ENCODE data around the gene SLC16A11. TPM values are rescaled to one million over a fixed set of nuclear protein-coding genes. Genes with fewer than 3 reads are reported as not detected.
"Not testable (repeated sequence)": the region's sequence is repeated elsewhere in the genome, so short reads cannot be mapped to it uniquely, and the experiment has no call there.

Gene SLC16A11
- total and polyA plus RNA-seq, 9 of the 15 experiments (the other 6 are each of a cell fraction or from before 2014, with no cell fraction given) = not detected

DNA sequence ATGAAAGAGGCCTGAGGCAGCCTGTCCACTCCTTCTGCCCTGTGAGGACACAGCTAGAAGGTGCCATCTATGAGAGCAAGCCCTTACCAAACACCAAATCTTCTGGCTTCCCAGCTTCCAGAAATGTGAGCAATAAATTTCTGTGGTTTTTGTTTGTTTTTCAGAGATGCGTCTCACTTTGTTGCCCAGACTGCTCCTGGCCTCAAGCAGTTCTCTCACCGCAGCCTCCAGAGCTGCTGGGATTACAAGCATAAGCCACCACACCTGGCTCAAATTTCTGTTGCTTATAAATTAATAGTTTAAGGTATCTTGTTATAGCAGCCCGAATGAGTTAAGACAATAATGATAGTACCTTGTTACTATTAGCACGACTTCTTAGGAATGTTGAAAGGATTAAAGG lies 12.5 kb upstream of the SLC16A11 start:
- BruUV-seq (replicated peaks) = no TSS peak
- no peaks in the 10 kb centered on the region for H3K9me3 ChIP-seq (replicated peaks; ENCODE audit: control insufficient read depth, insufficient read depth, low read depth, low read length)
- 0 out of 2 replicates have a peak, but pooled peaks cover 2% of the 10 kb centered on the region for H4K20me1 ChIP-seq (replicated peaks; ENCODE audit: control insufficient read depth, insufficient read depth, low read length)
- ATAC-seq (no peak), DNase-seq (ENCODE audit: extremely low read depth in 1 of 4, low spot score in 3 of 4) (no peak), FAIRE-seq (no peak)
- TF ChIP-seq GABPB2 (CRISPR knock-in tag; conservative IDR thresholded peaks at IDR 0.05) (no peak), PTBP1 (IDR thresholded peaks at IDR 0.05; ENCODE audit: low read depth, low read length) (no peak)
- no peaks in the 10 kb centered on the region for H3K36me3 ChIP-seq (ENCODE audit: control insufficient read depth, insufficient read depth, low read length)
- peaks cover 13 to 15% of the 10 kb centered on the region in 2 experiments for H3K27me3 ChIP-seq (ENCODE audit: control insufficient read depth in 2 of 2, insufficient read depth in 2 of 2, low read length in 2 of 2)
- no peaks in the 10 kb centered on the region for H3K9me1 ChIP-seq (ENCODE audit: control insufficient read depth, insufficient read depth, low read length)
- no peaks in the 10 kb centered on the region; a peak in 1 of 5 replicates for H3K4me1 ChIP-seq (replicated peaks in 1 of 2; ENCODE audit: control insufficient read depth in 2 of 2, insufficient read depth in 2 of 2, low read length in 2 of 2)
- ChIA-PET CTCF (ENCODE audit: low intra/inter-chr PET ratio) (no interaction called here), POLR2A (no interaction called here)
- no peak overlapping the region for H3K27ac ChIP-seq (ENCODE audit: extremely low read depth, low read depth, low read length)
- H3K4me2 ChIP-seq (ENCODE audit: insufficient read depth, low read length) = no peak overlapping the region
- in situ Hi-C loops (cut with MboI) (no loop called here), intact Hi-C loops (cut with micrococcal nuclease) (no loop called here)
- H2AFZ ChIP-seq (ENCODE audit: low read depth, low read length) = no peak overlapping the region
- no peak overlapping the region for H3K9ac ChIP-seq (ENCODE audit: insufficient read depth in 1 of 2, low read depth in 2 of 2, low read length in 2 of 2)
- 4% methylated on average over 4 of the region's 4 CpGs for WGBS (ENCODE audit: insufficient coverage, low coverage, missing lambda C conversion rate)
- H3K4me3 ChIP-seq = no peak overlapping the region
- H3K79me2 ChIP-seq (ENCODE audit: control insufficient read depth, insufficient read depth, low read length) = no peaks in the 10 kb centered on the region

DNA sequence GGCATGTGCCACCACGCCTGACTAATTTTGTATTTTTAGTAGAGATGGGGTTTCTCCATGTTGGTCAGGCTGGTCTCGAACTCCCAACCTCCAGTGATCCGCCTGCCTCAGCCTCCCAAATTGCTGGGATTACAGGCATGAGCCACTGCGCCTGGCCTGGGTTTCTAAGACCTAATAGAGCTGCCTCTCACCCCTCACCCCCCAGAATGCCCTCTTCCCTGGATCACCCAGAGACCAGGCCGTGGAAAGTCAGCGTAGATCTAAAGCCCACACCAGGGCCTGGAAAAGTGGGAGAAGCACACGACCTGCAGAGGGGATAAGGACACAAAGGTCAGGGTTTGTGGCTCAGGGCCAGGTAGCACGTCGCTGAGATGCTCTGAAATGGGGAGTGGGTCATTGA lies 6.7 kb upstream of the SLC16A11 start:
- H3K4me2 ChIP-seq (ENCODE audit: insufficient read depth, low read length); BruUV-seq (replicated peaks); H3K27ac ChIP-seq (ENCODE audit: extremely low read depth, low read depth, low read length); ATAC-seq; DNase-seq (ENCODE audit: extremely low read depth in 1 of 4, low spot score in 3 of 4); H2AFZ ChIP-seq (ENCODE audit: low read depth, low read length); CTCF ChIA-PET (ENCODE audit: low intra/inter-chr PET ratio); H3K4me1 ChIP-seq (replicated peaks in 1 of 2; ENCODE audit: control insufficient read depth in 2 of 2, insufficient read depth in 2 of 2, low read length in 2 of 2); H3K9me3 ChIP-seq (replicated peaks; ENCODE audit: control insufficient read depth, insufficient read depth, low read depth, low read length); FAIRE-seq; H3K36me3 ChIP-seq (ENCODE audit: control insufficient read depth, insufficient read depth, low read length); H3K79me2 ChIP-seq (ENCODE audit: control insufficient read depth, insufficient read depth, low read length); H3K4me3 ChIP-seq; H3K9me1 ChIP-seq (ENCODE audit: control insufficient read depth, insufficient read depth, low read length); H3K9ac ChIP-seq (ENCODE audit: insufficient read depth in 1 of 2, low read depth in 2 of 2, low read length in 2 of 2); H4K20me1 ChIP-seq (replicated peaks; ENCODE audit: control insufficient read depth, insufficient read depth, low read length); POLR2A ChIA-PET: not testable (repeated sequence)
- intact Hi-C loops (cut with micrococcal nuclease) (loop anchor here (5.0 kb wide), 1 partner anchor 247 kb away; no protein-coding TSS in a partner anchor), in situ Hi-C loops (cut with MboI) (loop anchor here (5.0 kb wide), 1 partner anchor 82 kb away; no protein-coding TSS in a partner anchor)
- H3K27me3 ChIP-seq (ENCODE audit: control insufficient read depth in 2 of 2, insufficient read depth in 2 of 2, low read length in 2 of 2) = peaks cover 4 to 22% of the 10 kb centered on the region in 2 experiments
- WGBS (ENCODE audit: insufficient coverage, low coverage, missing lambda C conversion rate) = 22% methylated on average over 6 of the region's 9 CpGs
